DOHH2 (cell line): ENCODE measurements around the gene ABCA2.

Source experiments
- H3F3A ChIP-seq: fragments of 200-600 bp; sonication (generic), shearing (Covaris generic); 2 replicates; pipeline ENCODE4 v1.6.0; 2016; ENCODE audit warnings: antibody characterized with exemption, mild to moderate bottlenecking; ENCODE audit not compliant: control insufficient read depth, insufficient read depth
- H3K27ac ChIP-seq: fragments of 200-600 bp; sonication (generic); 2 replicates; pipeline ENCODE4 v1.5.1; 2014; ENCODE audit warnings: low read depth, mild to moderate bottlenecking, low read length, moderate library complexity
- H3K27me3 ChIP-seq: fragments of 200-600 bp; sonication (generic); 2 replicates; pipeline ENCODE4 v1.6.1; 2014; ENCODE audit warnings: mild to moderate bottlenecking, low read length, mixed read lengths; ENCODE audit not compliant: control insufficient read depth
- H3K36me3 ChIP-seq: fragments of 200-600 bp; sonication (generic); 2 replicates; pipeline ENCODE4 v1.6.1; 2014; ENCODE audit warnings: mild to moderate bottlenecking, low read length, moderate library complexity, mixed read lengths; ENCODE audit not compliant: control insufficient read depth
- H3K4me1 ChIP-seq: fragments of 200-600 bp; sonication (generic); 2 replicates; pipeline ENCODE4 v1.6.1; 2014; ENCODE audit warnings: mild to moderate bottlenecking, low read length, mixed read lengths; ENCODE audit not compliant: control insufficient read depth
- H3K4me2 ChIP-seq: fragments of 200-600 bp; sonication (generic); 2 replicates; pipeline ENCODE4 v1.6.0; 2014; ENCODE audit warnings: mild to moderate bottlenecking, low read length, moderate library complexity
- H3K4me3 ChIP-seq: fragments of 200-600 bp; sonication (generic); 2 replicates; pipeline ENCODE4 v1.5.1; 2014; ENCODE audit warnings: mild to moderate bottlenecking, low read length, mixed read lengths
- H3K79me2 ChIP-seq: fragments of 200-600 bp; sonication (generic); 2 replicates; pipeline ENCODE4 v1.6.1; 2014; ENCODE audit warnings: mild to moderate bottlenecking, low read length, mixed read lengths; ENCODE audit not compliant: control insufficient read depth
- H3K9me2 ChIP-seq: fragments of 200-600 bp; sonication (generic); replicated peaks from 2 replicates; pipeline ENCODE4 v1.6.1; 2014; ENCODE audit warnings: mild to moderate bottlenecking, low read length, mixed read lengths; ENCODE audit not compliant: control insufficient read depth
- H3K9me3 ChIP-seq: fragments of 200-600 bp; sonication (generic); 2 replicates; pipeline ENCODE4 v1.6.1; 2014; ENCODE audit warnings: antibody characterized with exemption, low read length, mixed read lengths; ENCODE audit not compliant: control insufficient read depth, insufficient read depth
- H4K20me1 ChIP-seq: fragments of 200-600 bp; sonication (generic); 2 replicates; pipeline ENCODE4 v1.6.0; 2014; ENCODE audit warnings: low read depth, mild to moderate bottlenecking, antibody characterized with exemption, low read length, moderate library complexity; ENCODE audit not compliant: control insufficient read depth, insufficient read depth
- EZH2phosphoT487 ChIP-seq: fragments of 200-600 bp; sonication (generic); IDR thresholded peaks from 2 replicates; pipeline ENCODE4 v1.6.1; 2017; ENCODE audit warnings: borderline replicate concordance, mild to moderate bottlenecking, antibody characterized with exemption, low read length, moderate library complexity, mixed read lengths
- TF ChIP-seq, protein P1 (sequence below): fragments of 200-600 bp; sonication (generic); IDR thresholded peaks from one replicate; pipeline ENCODE4 v1.5.1; 2014; ENCODE audit warnings: antibody characterized with exemption, mild to moderate bottlenecking, low read depth, low read length; ENCODE audit not compliant: poor library complexity, severe bottlenecking

ABCA2 gene

DNA sequence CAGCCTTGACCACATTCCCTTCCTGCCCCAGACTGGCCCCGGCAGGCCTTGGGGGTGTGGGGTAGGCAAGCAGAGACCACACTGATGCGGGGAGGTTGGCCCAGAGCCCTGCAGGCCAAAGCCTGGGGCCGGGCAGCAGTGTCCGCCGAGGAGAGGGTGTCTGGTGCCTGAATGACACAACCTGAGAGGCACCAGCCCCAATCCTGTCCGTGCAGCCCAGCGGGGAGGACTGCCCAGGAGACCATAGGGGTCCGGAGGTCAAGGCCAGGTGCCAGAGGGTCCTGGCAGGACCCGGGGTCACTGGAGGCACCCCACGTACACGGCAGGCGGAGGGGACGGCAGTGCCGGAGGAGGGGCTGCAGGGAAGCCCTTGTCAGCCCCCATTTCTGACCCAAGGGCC, 56.3 kb downstream of the ABCA2 start:
- TF ChIP-seq, protein P1, sequence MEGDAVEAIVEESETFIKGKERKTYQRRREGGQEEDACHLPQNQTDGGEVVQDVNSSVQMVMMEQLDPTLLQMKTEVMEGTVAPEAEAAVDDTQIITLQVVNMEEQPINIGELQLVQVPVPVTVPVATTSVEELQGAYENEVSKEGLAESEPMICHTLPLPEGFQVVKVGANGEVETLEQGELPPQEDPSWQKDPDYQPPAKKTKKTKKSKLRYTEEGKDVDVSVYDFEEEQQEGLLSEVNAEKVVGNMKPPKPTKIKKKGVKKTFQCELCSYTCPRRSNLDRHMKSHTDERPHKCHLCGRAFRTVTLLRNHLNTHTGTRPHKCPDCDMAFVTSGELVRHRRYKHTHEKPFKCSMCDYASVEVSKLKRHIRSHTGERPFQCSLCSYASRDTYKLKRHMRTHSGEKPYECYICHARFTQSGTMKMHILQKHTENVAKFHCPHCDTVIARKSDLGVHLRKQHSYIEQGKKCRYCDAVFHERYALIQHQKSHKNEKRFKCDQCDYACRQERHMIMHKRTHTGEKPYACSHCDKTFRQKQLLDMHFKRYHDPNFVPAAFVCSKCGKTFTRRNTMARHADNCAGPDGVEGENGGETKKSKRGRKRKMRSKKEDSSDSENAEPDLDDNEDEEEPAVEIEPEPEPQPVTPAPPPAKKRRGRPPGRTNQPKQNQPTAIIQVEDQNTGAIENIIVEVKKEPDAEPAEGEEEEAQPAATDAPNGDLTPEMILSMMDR: no peak
- TF ChIP-seq EZH2phosphoT487: no peak
- Histone ChIP-seq H3K27me3 (no peaks in the 10 kb centered on the region), H3K9me3 (no peaks in the 10 kb centered on the region), H4K20me1 (no peaks in the 10 kb centered on the region), H3K27ac (no peak overlapping the region), H3F3A (no peaks in the 10 kb centered on the region), H3K79me2 (no peaks in the 10 kb centered on the region), H3K4me2 (no peak overlapping the region), H3K4me1 (no peaks in the 10 kb centered on the region; the same call in 1 of the 2 replicates), H3K4me3 (no peak overlapping the region), H3K36me3 (no peaks in the 10 kb centered on the region), H3K9me2 (no peaks in the 10 kb centered on the region)

DNA sequence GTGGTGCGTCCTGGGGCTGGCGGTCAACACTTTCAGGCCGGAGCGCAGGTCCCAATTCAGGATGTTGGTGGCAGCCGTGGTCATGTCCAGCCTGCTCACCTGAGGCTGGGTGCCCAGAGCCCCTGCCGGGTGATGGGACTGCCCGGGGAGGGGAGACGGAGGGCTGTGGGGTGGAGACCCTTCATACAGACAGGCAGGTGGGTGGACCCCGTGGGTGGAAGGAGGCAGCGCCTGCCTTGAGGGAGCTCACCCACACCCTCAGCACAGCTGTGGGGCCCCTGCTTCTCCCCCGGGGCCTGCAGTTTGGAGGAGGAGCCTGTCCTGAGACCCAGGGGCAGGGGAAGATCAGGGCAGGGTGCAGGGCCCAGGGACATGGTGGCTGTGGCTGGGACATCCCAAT, 57.7 kb downstream of the ABCA2 start:
- H3K4me3 ChIP-seq: no peak overlapping the region
- no peaks in the 10 kb centered on the region for H3K9me3 ChIP-seq
- no peak overlapping the region for H3K4me2 ChIP-seq
- H3K79me2 ChIP-seq: no peaks in the 10 kb centered on the region
- no peaks in the 10 kb centered on the region for H3K27me3 ChIP-seq
- no peaks in the 10 kb centered on the region for H3F3A ChIP-seq
- no peaks in the 10 kb centered on the region for H4K20me1 ChIP-seq
- H3K36me3 ChIP-seq: no peaks in the 10 kb centered on the region
- H3K27ac ChIP-seq: no peak overlapping the region
- no peaks in the 10 kb centered on the region for H3K9me2 ChIP-seq
- peaks cover 11% of the 10 kb centered on the region for H3K4me1 ChIP-seq
- TF ChIP-seq EZH2phosphoT487: no peak
- TF ChIP-seq, protein P1: no peak

DNA sequence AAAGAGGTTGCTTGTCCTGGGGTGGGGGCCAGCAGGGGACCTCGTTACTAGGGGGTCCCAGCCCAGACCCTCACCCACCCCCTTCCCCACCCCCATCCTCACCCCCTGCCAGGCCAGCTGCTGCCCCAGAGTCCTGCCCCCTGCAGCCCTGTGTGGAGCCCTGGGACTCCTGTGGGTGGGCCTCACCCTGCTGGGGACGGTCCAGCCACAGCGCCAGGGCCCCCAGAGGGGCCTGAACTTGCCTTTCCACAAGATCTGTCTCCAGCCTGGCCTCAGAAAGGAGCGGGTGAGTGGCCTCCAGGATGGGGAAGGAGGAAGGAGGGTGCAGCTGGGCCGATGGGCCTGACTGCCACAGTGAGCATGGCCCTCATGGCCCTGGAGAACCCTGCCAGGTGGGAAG, 58.3 kb downstream of the ABCA2 start:
- Histone ChIP-seq H3F3A (no peaks in the 10 kb centered on the region), H3K36me3 (no peaks in the 10 kb centered on the region), H3K27me3 (no peaks in the 10 kb centered on the region), H3K79me2 (no peaks in the 10 kb centered on the region), H3K4me3 (no peak overlapping the region), H4K20me1 (no peaks in the 10 kb centered on the region), H3K4me2 (no peak overlapping the region), H3K9me2 (no peaks in the 10 kb centered on the region), H3K9me3 (no peaks in the 10 kb centered on the region), H3K4me1 (peaks cover 14% of the 10 kb centered on the region), H3K27ac (no peak overlapping the region)
- TF ChIP-seq, protein P1: no peak

DNA sequence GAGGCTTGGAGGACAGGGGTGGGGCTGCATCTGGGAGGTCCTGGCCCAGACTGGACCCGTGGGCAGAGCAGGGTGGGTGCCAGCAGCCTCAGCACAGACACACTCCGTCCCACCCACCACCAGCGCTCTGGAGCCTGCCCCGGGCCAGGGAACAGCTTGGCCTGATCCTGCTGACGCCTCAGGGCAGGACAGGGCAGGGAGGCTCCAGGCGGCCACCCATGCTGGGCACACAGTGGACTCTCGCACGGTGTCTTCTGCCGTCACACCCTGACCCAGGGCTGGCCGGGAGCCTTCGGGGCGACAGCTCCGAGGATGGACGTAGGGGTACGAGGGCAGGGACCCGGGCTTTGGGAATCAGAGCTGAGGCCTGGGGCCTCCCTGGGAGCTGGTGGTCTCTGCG, 58.9 kb downstream of the ABCA2 start:
- H3K36me3 ChIP-seq: no peaks in the 10 kb centered on the region
- H3K4me2 ChIP-seq: no peak overlapping the region
- H3K27me3 ChIP-seq: no peaks in the 10 kb centered on the region
- peaks cover 14% of the 10 kb centered on the region for H3K4me1 ChIP-seq
- no peak overlapping the region for H3K4me3 ChIP-seq
- no peak overlapping the region for H3K27ac ChIP-seq
- no peaks in the 10 kb centered on the region for H3K9me2 ChIP-seq
- no peak for TF ChIP-seq EZH2phosphoT487
- TF ChIP-seq, protein P1: no peak
- H3K9me3 ChIP-seq: no peaks in the 10 kb centered on the region
- no peaks in the 10 kb centered on the region for H3F3A ChIP-seq
- no peaks in the 10 kb centered on the region for H4K20me1 ChIP-seq
- no peaks in the 10 kb centered on the region for H3K79me2 ChIP-seq
